ENCODE measurements around the gene CGNL1.

DNA sequence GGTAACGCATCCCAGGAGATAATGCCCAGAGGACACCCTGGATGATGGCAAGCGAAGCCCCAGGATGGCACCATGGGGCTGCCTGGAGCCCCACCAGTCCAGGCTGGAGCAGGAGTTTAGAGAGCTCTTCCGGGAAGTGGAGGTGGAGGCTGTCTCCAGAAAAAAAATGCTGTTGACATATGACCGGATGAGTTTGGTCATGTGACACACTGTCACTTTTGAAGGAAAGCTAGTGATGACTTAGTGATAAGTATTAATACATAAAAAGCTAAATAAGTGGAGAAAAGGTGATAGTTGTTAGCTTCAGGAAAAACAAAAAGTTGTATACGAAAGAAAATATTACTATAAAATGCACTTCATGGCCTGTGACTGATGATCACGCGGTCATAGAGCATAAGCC lies 195.4 kb downstream of the CGNL1 start:
- TF ChIP-seq RAD21 (IDR thresholded peaks at IDR 0.05; ENCODE audit: insufficient read depth, low read depth, low read length) (no peak), EP300 (IDR thresholded peaks at IDR 0.05; ENCODE audit: borderline replicate concordance in 1 of 2, control insufficient read depth in 1 of 2, low read depth in 2 of 2, low read length in 2 of 2) (no peak)
- TF ChIP-seq, protein P1, sequence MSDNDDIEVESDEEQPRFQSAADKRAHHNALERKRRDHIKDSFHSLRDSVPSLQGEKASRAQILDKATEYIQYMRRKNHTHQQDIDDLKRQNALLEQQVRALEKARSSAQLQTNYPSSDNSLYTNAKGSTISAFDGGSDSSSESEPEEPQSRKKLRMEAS (IDR thresholded peaks at IDR 0.05; ENCODE audit: low read depth, low read length): no peak
- TF ChIP-seq, protein P2, sequence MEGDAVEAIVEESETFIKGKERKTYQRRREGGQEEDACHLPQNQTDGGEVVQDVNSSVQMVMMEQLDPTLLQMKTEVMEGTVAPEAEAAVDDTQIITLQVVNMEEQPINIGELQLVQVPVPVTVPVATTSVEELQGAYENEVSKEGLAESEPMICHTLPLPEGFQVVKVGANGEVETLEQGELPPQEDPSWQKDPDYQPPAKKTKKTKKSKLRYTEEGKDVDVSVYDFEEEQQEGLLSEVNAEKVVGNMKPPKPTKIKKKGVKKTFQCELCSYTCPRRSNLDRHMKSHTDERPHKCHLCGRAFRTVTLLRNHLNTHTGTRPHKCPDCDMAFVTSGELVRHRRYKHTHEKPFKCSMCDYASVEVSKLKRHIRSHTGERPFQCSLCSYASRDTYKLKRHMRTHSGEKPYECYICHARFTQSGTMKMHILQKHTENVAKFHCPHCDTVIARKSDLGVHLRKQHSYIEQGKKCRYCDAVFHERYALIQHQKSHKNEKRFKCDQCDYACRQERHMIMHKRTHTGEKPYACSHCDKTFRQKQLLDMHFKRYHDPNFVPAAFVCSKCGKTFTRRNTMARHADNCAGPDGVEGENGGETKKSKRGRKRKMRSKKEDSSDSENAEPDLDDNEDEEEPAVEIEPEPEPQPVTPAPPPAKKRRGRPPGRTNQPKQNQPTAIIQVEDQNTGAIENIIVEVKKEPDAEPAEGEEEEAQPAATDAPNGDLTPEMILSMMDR (IDR thresholded peaks at IDR 0.05 in 2 of 3, conservative IDR thresholded peaks at IDR 0.05 in 1 of 3; ENCODE audit: control insufficient read depth in 2 of 3, extremely low read depth in 1 of 3, insufficient read depth in 1 of 3, low read depth in 3 of 3, low read length in 3 of 3): no peak

Data from GM12878 (cell line).